K562 (cell line): ENCODE data around the gene COL26A1.

Experiments used
- CBX5 ChIP-seq: IDR thresholded peaks from 2 replicates; pipeline ENCODE4 v1.6.1; 2014; ENCODE audit warnings: low read depth, borderline replicate concordance
- CTCF ChIP-seq, 3 experiments: IDR thresholded peaks in 2 of 3; conservative IDR thresholded peaks in 1 of 3; 2 replicates each; pipeline ENCODE4 v1.5.1; 2011 to 2012; ENCODE audit warnings: low read length in 3 of 3, mild to moderate bottlenecking in 3 of 3, control low read depth in 2 of 3, improper control_type of control experiment in 1 of 3, inconsistent platforms in 1 of 3, low read depth in 1 of 3, mixed read lengths in 1 of 3, moderate library complexity in 1 of 3; ENCODE audit not compliant: insufficient read depth in 2 of 3
- ELF1 ChIP-seq: fragments of 200-800 bp; sonication (Bioruptor generic); IDR thresholded peaks from 2 replicates; pipeline ENCODE4 v1.6.1; 2016; ENCODE audit warnings: missing genetic modification characterization, missing compliant biosample characterization
- HES1 ChIP-seq: fragments of 450-650 bp; IDR thresholded peaks from 2 replicates; pipeline ENCODE4 v1.6.1; 2016; ENCODE audit warnings: low read depth, mild to moderate bottlenecking, moderate library complexity
- KLF16 ChIP-seq: IDR thresholded peaks from 2 replicates; pipeline ENCODE4 v1.6.1; 2016; ENCODE audit warnings: antibody characterized with exemption
- MAX ChIP-seq: sonication (generic); formaldehyde crosslinking; IDR thresholded peaks from 2 replicates; pipeline ENCODE4 v1.9.0; 2022; ENCODE audit warnings: mild to moderate bottlenecking, missing genetic modification reagents
- PHF8 ChIP-seq: fragments of 200-600 bp; sonication (generic); IDR thresholded peaks from 2 replicates; pipeline ENCODE4 v1.6.1; 2012; ENCODE audit warnings: mixed run types, mild to moderate bottlenecking, inconsistent platforms, low read length, moderate library complexity, borderline replicate concordance
- POLR2A ChIP-seq: fragments of 450-650 bp; conservative IDR thresholded peaks from 2 replicates; pipeline ENCODE4 v1.6.1; 2016
- TF ChIP-seq, protein P1 (sequence below): sonication (generic); formaldehyde crosslinking; IDR thresholded peaks from 2 replicates; pipeline ENCODE4 v1.8.1; 2022; ENCODE audit warnings: missing genetic modification reagents

DNA sequence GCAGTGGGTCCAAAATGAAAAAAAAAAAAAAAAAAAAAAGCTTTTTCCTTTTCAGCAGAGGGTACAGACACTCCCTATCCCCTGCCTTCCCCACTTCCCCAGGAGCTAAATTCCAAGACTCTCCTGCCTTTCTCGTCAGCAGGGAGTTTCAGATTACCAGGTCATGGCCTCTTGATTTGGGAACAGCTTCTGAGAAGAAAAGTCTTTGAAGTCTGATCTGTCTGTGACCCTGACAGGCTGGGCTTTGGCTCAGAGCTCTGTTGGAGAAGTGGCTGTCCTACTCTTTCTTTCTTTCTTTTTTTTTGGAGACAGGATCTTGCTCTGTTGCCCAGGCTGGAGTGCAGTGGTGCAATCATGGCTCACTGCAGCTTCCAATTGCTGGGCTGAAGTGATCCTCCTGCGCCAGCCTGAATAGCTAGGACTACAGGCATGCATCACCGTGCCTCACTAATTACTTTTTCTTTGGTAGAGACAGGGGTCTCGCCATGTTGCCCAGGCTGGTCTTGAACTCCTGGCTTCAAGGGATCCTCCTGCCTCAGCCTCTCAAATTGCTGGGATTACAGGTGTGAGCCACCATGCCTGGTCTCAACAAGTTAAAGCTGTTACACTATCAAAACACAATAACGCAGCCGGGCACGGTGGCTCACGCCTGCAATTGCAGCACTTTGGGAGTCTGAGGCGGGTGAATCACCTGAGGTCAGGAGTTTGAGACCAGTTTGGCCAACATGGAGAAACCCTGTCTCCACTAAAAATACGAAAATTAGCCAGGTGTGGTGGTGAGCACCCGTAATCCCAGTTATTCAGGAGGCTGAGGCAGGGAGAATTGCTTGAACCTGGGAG, 59.9 kb downstream of the COL26A1 start:
- TF ChIP-seq PHF8 (no peak), CBX5 (no peak), CTCF (IDR thresholded peaks at IDR 0.05 in 2 of 3, conservative IDR thresholded peaks at IDR 0.05 in 1 of 3; ENCODE audit: insufficient read depth in 2 of 3, low read depth in 1 of 3, low read length in 3 of 3) (no peak), POLR2A (no peak), KLF16 (no peak), HES1 (no peak), ELF1 (tag) (no peak), MAX (CRISPR knock-in tag) (no peak)
- TF ChIP-seq, protein P1, sequence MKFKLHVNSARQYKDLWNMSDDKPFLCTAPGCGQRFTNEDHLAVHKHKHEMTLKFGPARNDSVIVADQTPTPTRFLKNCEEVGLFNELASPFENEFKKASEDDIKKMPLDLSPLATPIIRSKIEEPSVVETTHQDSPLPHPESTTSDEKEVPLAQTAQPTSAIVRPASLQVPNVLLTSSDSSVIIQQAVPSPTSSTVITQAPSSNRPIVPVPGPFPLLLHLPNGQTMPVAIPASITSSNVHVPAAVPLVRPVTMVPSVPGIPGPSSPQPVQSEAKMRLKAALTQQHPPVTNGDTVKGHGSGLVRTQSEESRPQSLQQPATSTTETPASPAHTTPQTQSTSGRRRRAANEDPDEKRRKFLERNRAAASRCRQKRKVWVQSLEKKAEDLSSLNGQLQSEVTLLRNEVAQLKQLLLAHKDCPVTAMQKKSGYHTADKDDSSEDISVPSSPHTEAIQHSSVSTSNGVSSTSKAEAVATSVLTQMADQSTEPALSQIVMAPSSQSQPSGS (CRISPR knock-in tag) = no peak
